HAP-1 (cell line): ENCODE measurements around the gene ZWILCH.

Experiments
- DNase-seq, 2 experiments: peaks; one replicate each; pipeline ENCODE4 v3.0.0-alpha.2; 2016 to 2020; ENCODE audit warnings: low spot score in 2 of 2
- H3K27me3 ChIP-seq: fragments of 250-450 bp; sonication (Bioruptor Pico); 2 replicates; pipeline ENCODE4 v1.5.1; 2020; ENCODE audit warnings: low read depth, mild to moderate bottlenecking, moderate library complexity
- H3K36me3 ChIP-seq: fragments of 250-450 bp; sonication (Bioruptor Pico); replicated peaks from 2 replicates; pipeline ENCODE4 v1.5.1; 2020; ENCODE audit warnings: mild to moderate bottlenecking
- H3K4me1 ChIP-seq: fragments of 250-450 bp; sonication (Bioruptor Pico); 2 replicates; pipeline ENCODE4 v1.5.1; 2020; ENCODE audit warnings: mild to moderate bottlenecking
- H3K4me3 ChIP-seq: fragments of 250-450 bp; sonication (Bioruptor Pico); 2 replicates; pipeline ENCODE4 v1.5.1; 2020; ENCODE audit warnings: mild to moderate bottlenecking, moderate library complexity
- H3K9me3 ChIP-seq: fragments of 250-450 bp; sonication (Bioruptor Pico); 2 replicates; pipeline ENCODE4 v1.5.1; 2020; ENCODE audit warnings: mild to moderate bottlenecking, moderate library complexity
- in situ Hi-C: fragments of 300-500 bp; cut with MboI; formaldehyde crosslinking; loops from 3 replicates; pipeline ENCODE4 v1.14.3; 2020; ENCODE audit warnings: low sequenced_read_pairs, inconsistent platforms, mixed read lengths

The ZWILCH gene

GRCh38 chr15:66476535-66476934 is 28.6 kb upstream of the ZWILCH start:
- no peak for DNase-seq
- in situ Hi-C loops = no loop called here
- Histone ChIP-seq H3K27me3 (no peaks in the 10 kb centered on the region), H3K9me3 (no peaks in the 10 kb centered on the region), H3K36me3 (peaks cover 6% of the 10 kb centered on the region), H3K4me3 (no peak overlapping the region), H3K4me1 (no peaks in the 10 kb centered on the region; the same call in 1 of the 2 replicates)

DNA sequence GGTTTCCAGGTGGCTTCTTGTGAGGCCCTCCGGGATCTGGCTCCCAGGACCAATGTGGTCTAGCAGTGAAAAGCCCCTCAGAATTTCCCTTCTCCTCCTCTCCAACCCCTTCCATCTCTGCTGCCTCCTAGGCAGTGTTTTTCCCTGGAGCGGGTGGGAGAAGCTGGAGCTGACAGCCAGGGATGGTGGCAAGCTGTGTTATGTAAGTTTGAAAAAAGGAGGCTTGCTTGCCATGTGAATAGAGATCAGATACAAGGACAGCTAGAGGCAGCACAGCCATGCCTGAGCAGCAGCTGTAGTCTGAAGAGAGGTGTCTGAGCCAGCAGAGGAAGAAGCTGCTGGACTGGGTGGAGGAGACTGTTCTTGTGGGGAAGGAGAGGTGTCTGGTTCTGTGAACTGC is 28.1 kb upstream of the ZWILCH start:
- in situ Hi-C loops = no loop called here
- Histone ChIP-seq H3K9me3 (no peaks in the 10 kb centered on the region), H3K27me3 (no peaks in the 10 kb centered on the region), H3K4me3 (no peak overlapping the region), H3K4me1 (no peaks in the 10 kb centered on the region; the same call in 1 of the 2 replicates), H3K36me3 (peaks cover 11% of the 10 kb centered on the region)
- no peak for DNase-seq

- no peak for DNase-seq
- in situ Hi-C loops = no loop called here
- Histone ChIP-seq H3K9me3 (no peaks in the 10 kb centered on the region), H3K4me3 (no peak overlapping the region), H3K27me3 (no peaks in the 10 kb centered on the region), H3K4me1 (no peaks in the 10 kb centered on the region), H3K36me3 (peaks cover 25% of the 10 kb centered on the region)
Measured at GRCh38 chr15:66480267-66480666, 24.9 kb upstream of the ZWILCH start.

GRCh38 chr15:66481107-66481856 is 23.8 kb upstream of the ZWILCH start:
- in situ Hi-C loops = no loop called here

GRCh38 chr15:66482539-66482938 is 22.6 kb upstream of the ZWILCH start:
- in situ Hi-C loops = no loop called here
- no peaks in the 10 kb centered on the region for H3K4me1 ChIP-seq
- no peak for DNase-seq
- H3K9me3 ChIP-seq = no peaks in the 10 kb centered on the region
- H3K36me3 ChIP-seq = peaks cover 32% of the 10 kb centered on the region
- H3K4me3 ChIP-seq = no peak overlapping the region
- no peaks in the 10 kb centered on the region for H3K27me3 ChIP-seq

More at GRCh38 chr15:66481107-66481856, 23.8 kb upstream of the ZWILCH start:
- Histone ChIP-seq H3K27me3 (no peaks in the 10 kb centered on the region), H3K9me3 (no peaks in the 10 kb centered on the region), H3K4me3 (no peak overlapping the region), H3K4me1 (no peaks in the 10 kb centered on the region), H3K36me3 (peaks cover 30% of the 10 kb centered on the region)
- no peak for DNase-seq

- H3K9me3 ChIP-seq = no peaks in the 10 kb centered on the region
- H3K27me3 ChIP-seq = no peaks in the 10 kb centered on the region
- H3K36me3 ChIP-seq = peaks cover 38% of the 10 kb centered on the region
- in situ Hi-C loops = no loop called here
- no peaks in the 10 kb centered on the region for H3K4me1 ChIP-seq
- H3K4me3 ChIP-seq = no peak overlapping the region
- DNase-seq = no peak
Measured at GRCh38 chr15:66483131-66483566, 22.0 kb upstream of the ZWILCH start.

DNA sequence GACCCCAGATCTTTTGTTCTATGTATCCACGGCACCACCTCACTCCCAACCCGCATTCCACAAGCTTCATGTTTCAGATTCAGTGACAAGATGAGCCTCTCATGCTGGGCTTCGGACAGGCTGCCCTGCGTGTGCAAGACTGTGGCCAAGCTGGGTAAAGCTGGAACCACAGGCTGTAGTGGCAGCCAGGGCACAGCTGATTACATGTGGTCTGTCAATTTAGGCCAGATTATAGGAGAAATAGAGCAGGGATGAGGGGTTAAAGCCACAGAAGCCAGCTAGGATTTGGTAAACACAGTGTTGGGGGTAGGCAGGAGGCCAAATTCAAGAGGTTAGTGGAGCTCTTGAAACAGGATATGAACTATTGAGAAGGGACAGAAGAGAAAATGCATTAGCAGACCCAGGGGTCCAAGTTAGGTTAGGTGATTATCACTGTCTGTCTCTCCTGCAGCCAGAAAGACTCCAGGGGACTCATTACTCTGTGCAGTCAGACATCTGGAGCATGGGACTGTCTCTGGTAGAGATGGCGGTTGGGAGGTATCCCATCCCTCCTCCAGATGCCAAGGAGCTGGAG is 20.5 kb upstream of the ZWILCH start:
- H3K4me1 ChIP-seq = no peaks in the 10 kb centered on the region
- H3K9me3 ChIP-seq = no peaks in the 10 kb centered on the region
- H3K36me3 ChIP-seq = peaks cover 52% of the 10 kb centered on the region
- no peak for DNase-seq
- H3K4me3 ChIP-seq = no peak overlapping the region
- in situ Hi-C loops = no loop called here
- no peaks in the 10 kb centered on the region for H3K27me3 ChIP-seq

DNA sequence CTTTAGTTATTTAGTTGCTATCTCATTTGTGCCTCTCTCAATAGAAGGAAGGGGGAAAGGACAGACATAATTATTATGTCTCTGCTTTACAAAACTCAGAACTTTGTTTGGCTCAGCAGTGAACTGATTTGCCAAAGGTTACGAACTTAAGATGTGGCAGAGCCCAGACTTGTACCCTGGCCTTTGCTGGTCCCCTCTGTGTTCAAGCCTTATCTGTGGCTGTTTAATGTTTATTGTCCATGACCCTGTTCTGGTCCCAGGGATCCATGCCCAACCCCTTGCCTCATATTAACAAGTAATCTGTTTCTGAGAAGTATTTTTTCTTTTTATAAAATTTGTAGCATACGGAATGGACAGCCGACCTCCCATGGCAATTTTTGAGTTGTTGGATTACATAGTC is 18.2 kb upstream of the ZWILCH start:
- in situ Hi-C loops = no loop called here

GRCh38 chr15:66488525-66488924 is 16.6 kb upstream of the ZWILCH start:
- no peak overlapping the region for H3K4me3 ChIP-seq
- no peaks in the 10 kb centered on the region for H3K9me3 ChIP-seq
- H3K27me3 ChIP-seq = no peaks in the 10 kb centered on the region
- no peaks in the 10 kb centered on the region for H3K4me1 ChIP-seq
- H3K36me3 ChIP-seq = peaks cover 71% of the 10 kb centered on the region
- DNase-seq = no peak
- in situ Hi-C loops = no loop called here

More for the DNA sequence above, 18.2 kb upstream of the ZWILCH start:
- Histone ChIP-seq H3K4me3 (no peak overlapping the region), H3K27me3 (no peaks in the 10 kb centered on the region), H3K36me3 (peaks cover 61% of the 10 kb centered on the region), H3K4me1 (no peaks in the 10 kb centered on the region), H3K9me3 (no peaks in the 10 kb centered on the region)
- DNase-seq = no peak

- Histone ChIP-seq H3K27me3 (no peaks in the 10 kb centered on the region), H3K36me3 (peaks cover 79% of the 10 kb centered on the region), H3K4me1 (no peaks in the 10 kb centered on the region), H3K9me3 (no peaks in the 10 kb centered on the region), H3K4me3 (no peak overlapping the region)
- in situ Hi-C loops = no loop called here
- DNase-seq = no peak
Measured at GRCh38 chr15:66489179-66489791, 15.8 kb upstream of the ZWILCH start.

DNA sequence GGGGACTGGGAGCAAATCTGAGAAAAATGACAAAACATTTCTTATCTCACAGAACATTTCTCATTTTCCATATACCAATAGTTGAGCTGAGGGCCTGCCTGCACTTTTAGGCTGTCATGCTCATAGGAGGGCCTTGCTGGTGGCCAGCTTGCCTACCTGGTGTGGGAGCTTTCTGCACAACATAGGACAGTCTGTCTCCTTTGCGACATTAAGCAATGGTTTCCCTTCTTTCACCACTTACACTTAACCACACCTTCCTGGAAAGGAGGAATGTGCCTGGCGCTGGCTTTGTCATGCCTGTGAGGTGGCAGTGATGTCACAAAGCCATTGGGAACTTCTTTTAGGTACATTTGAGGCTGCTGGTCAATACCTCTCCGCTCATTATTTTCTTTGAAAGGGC is 13.3 kb upstream of the ZWILCH start:
- Histone ChIP-seq H3K4me1 (peaks cover 4% of the 10 kb centered on the region; the same call in 1 of the 2 replicates), H3K27me3 (no peaks in the 10 kb centered on the region), H3K36me3 (peaks cover 80% of the 10 kb centered on the region), H3K9me3 (no peaks in the 10 kb centered on the region), H3K4me3 (no peak overlapping the region)
- in situ Hi-C loops = no loop called here
- DNase-seq = peak in 1 of 2 experiments; percentile 10

GRCh38 chr15:66494262-66494661 is 10.9 kb upstream of the ZWILCH start:
- peaks cover 4% of the 10 kb centered on the region; the same call in 1 of the 2 replicates for H3K4me1 ChIP-seq
- DNase-seq = peak in 1 of 2 experiments; percentile 9
- H3K4me3 ChIP-seq = no peak overlapping the region
- H3K9me3 ChIP-seq = no peaks in the 10 kb centered on the region
- H3K27me3 ChIP-seq = no peaks in the 10 kb centered on the region
- in situ Hi-C loops = no loop called here
- H3K36me3 ChIP-seq = peaks cover 85% of the 10 kb centered on the region

DNA sequence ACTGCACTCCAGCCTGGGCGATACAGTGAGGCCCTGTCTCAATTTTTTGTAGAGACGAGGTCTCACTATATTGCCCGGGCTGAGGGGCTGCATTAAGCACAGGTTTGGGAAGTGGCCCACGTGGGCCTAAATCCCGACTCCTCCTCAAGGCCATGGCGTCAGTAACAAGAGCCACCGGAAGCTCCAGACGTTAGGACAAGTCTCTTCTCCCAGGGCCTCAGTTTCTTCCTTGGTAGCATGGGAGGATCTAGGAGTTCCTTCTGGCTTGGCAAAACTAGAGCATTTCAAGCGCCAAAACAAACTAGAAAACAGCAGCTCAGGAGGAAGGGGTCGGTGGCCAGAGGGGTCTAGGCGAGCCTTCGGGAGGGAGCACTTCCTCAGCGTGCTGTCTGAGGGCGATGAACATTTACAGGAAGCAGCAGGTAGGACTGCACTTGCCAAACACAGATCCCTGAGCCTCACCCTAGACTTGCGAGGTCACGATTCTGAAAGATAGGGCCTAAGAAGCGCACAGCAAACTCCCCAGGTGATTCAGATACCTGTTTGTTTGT is 8.1 kb upstream of the ZWILCH start:
- peak in 1 of 2 experiments; percentile 53 for DNase-seq
- Histone ChIP-seq H3K27me3 (no peaks in the 10 kb centered on the region), H3K9me3 (no peaks in the 10 kb centered on the region), H3K4me1 (peaks cover 11% of the 10 kb centered on the region), H3K4me3 (peak overlapping the region; percentile 87), H3K36me3 (peaks cover 89% of the 10 kb centered on the region)
- in situ Hi-C loops = loop anchor here (5.0 kb wide), 1 partner anchor 110 kb away; the partner anchor contains the start of gene MAP2K1
